Liver (tissue), 3 donors: ENCODE results near the gene ZNF699.
"Not testable (repeated sequence)": the region's sequence is repeated elsewhere in the genome, so short reads cannot be mapped to it uniquely, and the experiment has no call there.

Source experiments
- ATF3 ChIP-seq: IDR thresholded peaks from 2 replicates; pipeline ENCODE4 v1.6.1; 2016; ENCODE audit warnings: antibody characterized with exemption
- EGR1 ChIP-seq, 2 donors: IDR thresholded peaks; 2 replicates each; pipeline ENCODE4 v1.6.1; 2016 to 2018; ENCODE audit warnings: antibody characterized with exemption in 2 of 2, low read depth in 2 of 2
- GABPA ChIP-seq, 2 donors: IDR thresholded peaks in 1 of 2; conservative IDR thresholded peaks in 1 of 2; 2 replicates each; pipeline ENCODE4 v1.6.1; 2016; ENCODE audit warnings: antibody characterized with exemption in 2 of 2, mild to moderate bottlenecking in 1 of 2, moderate library complexity in 1 of 2
- JUND ChIP-seq, 2 donors: IDR thresholded peaks; 2 replicates each; pipeline ENCODE4 v1.6.1; 2016; ENCODE audit warnings: antibody characterized with exemption in 2 of 2
- RAD21 ChIP-seq, 2 donors: IDR thresholded peaks; 2 replicates each; pipeline ENCODE4 v1.6.1; 2016; ENCODE audit warnings: antibody characterized with exemption in 2 of 2, mild to moderate bottlenecking in 2 of 2
- REST ChIP-seq: IDR thresholded peaks from 2 replicates; pipeline ENCODE4 v1.6.1; 2016; ENCODE audit warnings: antibody characterized with exemption, mild to moderate bottlenecking
- RXRA ChIP-seq, 2 donors: IDR thresholded peaks; 2 replicates each; pipeline ENCODE4 v1.6.1; 2017 to 2018; ENCODE audit warnings: antibody characterized with exemption in 2 of 2, mild to moderate bottlenecking in 1 of 2
- SP1 ChIP-seq: IDR thresholded peaks from 2 replicates; pipeline ENCODE4 v1.6.1; 2018; ENCODE audit warnings: antibody characterized with exemption, mild to moderate bottlenecking
- TF ChIP-seq, protein P1 (sequence below): fragments of 150-350 bp; IDR thresholded peaks from 2 replicates; pipeline ENCODE4 v1.5.1; 2017; ENCODE audit warnings: improper control_type of control experiment, low read depth, low read length; ENCODE audit not compliant: missing input control
- TF ChIP-seq, protein P2 (sequence below): IDR thresholded peaks from 2 replicates; pipeline ENCODE4 v1.6.1; 2016; ENCODE audit warnings: antibody characterized with exemption
- donor health status: healthy.
- donor health status: healthy.

DNA sequence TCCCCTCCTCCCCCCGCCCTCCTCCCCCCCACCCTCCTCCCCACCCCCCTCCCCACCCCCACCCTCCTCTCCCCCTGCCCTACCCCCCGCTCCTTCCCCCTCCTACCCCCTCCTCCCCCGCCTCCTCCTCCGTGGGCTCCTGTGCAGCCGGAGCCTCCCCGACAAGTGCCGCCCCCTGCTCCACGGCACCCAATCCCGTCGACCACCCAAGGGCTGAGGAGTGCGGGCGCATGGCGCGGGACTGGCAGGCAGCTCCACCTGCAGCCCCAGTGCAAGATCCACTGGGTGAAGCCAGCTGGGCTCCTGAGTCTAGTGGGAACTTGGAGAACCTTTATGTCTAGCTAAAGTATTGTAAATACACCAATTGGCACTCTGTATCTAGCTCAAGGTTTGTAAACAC lies 12.1 kb upstream of the ZNF699 start:
- not testable (repeated sequence) for TF ChIP-seq REST; GABPA (IDR thresholded peaks at IDR 0.05 in 1 of 2, conservative IDR thresholded peaks at IDR 0.05 in 1 of 2); JUND (IDR thresholded peaks at IDR 0.05); RAD21 (IDR thresholded peaks at IDR 0.05); SP1; EGR1 (IDR thresholded peaks at IDR 0.05; ENCODE audit: low read depth in 2 of 2); ATF3; RXRA (IDR thresholded peaks at IDR 0.05)
- TF ChIP-seq, protein P1, sequence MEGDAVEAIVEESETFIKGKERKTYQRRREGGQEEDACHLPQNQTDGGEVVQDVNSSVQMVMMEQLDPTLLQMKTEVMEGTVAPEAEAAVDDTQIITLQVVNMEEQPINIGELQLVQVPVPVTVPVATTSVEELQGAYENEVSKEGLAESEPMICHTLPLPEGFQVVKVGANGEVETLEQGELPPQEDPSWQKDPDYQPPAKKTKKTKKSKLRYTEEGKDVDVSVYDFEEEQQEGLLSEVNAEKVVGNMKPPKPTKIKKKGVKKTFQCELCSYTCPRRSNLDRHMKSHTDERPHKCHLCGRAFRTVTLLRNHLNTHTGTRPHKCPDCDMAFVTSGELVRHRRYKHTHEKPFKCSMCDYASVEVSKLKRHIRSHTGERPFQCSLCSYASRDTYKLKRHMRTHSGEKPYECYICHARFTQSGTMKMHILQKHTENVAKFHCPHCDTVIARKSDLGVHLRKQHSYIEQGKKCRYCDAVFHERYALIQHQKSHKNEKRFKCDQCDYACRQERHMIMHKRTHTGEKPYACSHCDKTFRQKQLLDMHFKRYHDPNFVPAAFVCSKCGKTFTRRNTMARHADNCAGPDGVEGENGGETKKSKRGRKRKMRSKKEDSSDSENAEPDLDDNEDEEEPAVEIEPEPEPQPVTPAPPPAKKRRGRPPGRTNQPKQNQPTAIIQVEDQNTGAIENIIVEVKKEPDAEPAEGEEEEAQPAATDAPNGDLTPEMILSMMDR, result not testable (repeated sequence)
- TF ChIP-seq, protein P2, sequence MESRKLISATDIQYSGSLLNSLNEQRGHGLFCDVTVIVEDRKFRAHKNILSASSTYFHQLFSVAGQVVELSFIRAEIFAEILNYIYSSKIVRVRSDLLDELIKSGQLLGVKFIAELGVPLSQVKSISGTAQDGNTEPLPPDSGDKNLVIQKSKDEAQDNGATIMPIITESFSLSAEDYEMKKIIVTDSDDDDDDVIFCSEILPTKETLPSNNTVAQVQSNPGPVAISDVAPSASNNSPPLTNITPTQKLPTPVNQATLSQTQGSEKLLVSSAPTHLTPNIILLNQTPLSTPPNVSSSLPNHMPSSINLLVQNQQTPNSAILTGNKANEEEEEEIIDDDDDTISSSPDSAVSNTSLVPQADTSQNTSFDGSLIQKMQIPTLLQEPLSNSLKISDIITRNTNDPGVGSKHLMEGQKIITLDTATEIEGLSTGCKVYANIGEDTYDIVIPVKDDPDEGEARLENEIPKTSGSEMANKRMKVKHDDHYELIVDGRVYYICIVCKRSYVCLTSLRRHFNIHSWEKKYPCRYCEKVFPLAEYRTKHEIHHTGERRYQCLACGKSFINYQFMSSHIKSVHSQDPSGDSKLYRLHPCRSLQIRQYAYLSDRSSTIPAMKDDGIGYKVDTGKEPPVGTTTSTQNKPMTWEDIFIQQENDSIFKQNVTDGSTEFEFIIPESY, result not testable (repeated sequence)
